ACC112 (cell line): ENCODE measurements around the gene SPACDR.
A peak's percentile ranks its signal among the peaks of the same experiment; 100 is the strongest.
"Not testable (repeated sequence)": the region's sequence is repeated elsewhere in the genome, so short reads cannot be mapped to it uniquely, and the experiment has no call there.

Experiments
- H2AFZ ChIP-seq: fragments of 200-600 bp; sonication (generic); one replicate; pipeline ENCODE4 v1.6.0; 2017; ENCODE audit warnings: antibody characterized with exemption, low read length; ENCODE audit not compliant: unreplicated experiment
- H3K27ac ChIP-seq: fragments of 200-600 bp; sonication (generic); 2 replicates; pipeline ENCODE4 v1.5.1; 2014; ENCODE audit warnings: low read depth, mild to moderate bottlenecking, antibody characterized with exemption, low read length, moderate library complexity
- H3K27me3 ChIP-seq: fragments of 200-600 bp; sonication (generic); 2 replicates; pipeline ENCODE4 v1.6.1; 2014; ENCODE audit warnings: mild to moderate bottlenecking, antibody characterized with exemption, low read length, moderate library complexity, mixed read lengths; ENCODE audit not compliant: insufficient read depth
- H3K36me3 ChIP-seq: fragments of 200-600 bp; sonication (generic); 2 replicates; pipeline ENCODE4 v1.6.1; 2016; ENCODE audit warnings: mild to moderate bottlenecking, antibody characterized with exemption, low read length, moderate library complexity, mixed read lengths; ENCODE audit not compliant: insufficient read depth
- H3K4me1 ChIP-seq: fragments of 200-600 bp; sonication (generic); one replicate; pipeline ENCODE4 v1.6.1; 2016; ENCODE audit warnings: low read length, mixed read lengths; ENCODE audit not compliant: insufficient read depth, unreplicated experiment, control insufficient read depth
- H3K4me3 ChIP-seq: fragments of 200-600 bp; sonication (generic); 2 replicates; pipeline ENCODE4 v1.5.1; 2014; ENCODE audit warnings: mild to moderate bottlenecking, low read depth, low read length
- H3K79me2 ChIP-seq: fragments of 200-600 bp; sonication (generic); one replicate; pipeline ENCODE4 v1.6.0; 2016; ENCODE audit warnings: low read length; ENCODE audit not compliant: control insufficient read depth, unreplicated experiment, insufficient read depth

SPACDR gene, protein sequence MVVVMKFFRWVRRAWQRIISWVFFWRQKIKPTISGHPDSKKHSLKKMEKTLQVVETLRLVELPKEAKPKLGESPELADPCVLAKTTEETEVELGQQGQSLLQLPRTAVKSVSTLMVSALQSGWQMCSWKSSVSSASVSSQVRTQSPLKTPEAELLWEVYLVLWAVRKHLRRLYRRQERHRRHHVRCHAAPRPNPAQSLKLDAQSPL

DNA sequence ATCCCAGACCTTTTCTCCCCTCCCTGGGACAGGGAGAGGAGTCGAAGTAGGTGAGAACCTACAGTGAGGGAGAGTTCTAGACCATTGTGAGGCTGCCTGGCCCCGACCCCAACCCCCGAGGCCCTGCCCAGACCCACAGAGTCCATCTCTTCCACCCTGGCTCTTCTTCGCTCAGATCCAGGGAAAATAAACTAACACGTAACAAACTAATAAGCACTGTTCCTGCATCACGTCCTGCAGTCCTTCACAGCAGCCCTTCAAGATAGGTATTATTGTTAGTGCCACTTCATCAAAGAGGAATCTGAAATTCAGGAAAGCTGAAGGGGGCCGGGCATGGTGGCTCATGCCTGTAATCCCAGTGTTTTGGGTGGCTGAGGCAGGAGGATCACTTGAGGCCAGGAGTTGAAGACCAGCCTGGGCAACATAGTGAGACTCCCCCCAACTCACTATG, at the start of gene SPACDR:
TSS of gene SPACDR (minus strand) at position 51 of the 451 bp plus-strand sequence. CDS start 235 bp downstream, outside the sequence.
- H3K79me2 ChIP-seq = no peaks in the 10 kb centered on the region
- no peaks in the 10 kb centered on the region for H3K36me3 ChIP-seq
- H3K4me3 ChIP-seq = no peak within 1 kb of the TSS
- H3K27ac ChIP-seq = no peak within 1 kb of the TSS
- H2AFZ ChIP-seq = no peak within 1 kb of the TSS
- peaks cover 25% of the 10 kb centered on the region for H3K4me1 ChIP-seq
- H3K27me3 ChIP-seq = no peaks in the 10 kb centered on the region

DNA sequence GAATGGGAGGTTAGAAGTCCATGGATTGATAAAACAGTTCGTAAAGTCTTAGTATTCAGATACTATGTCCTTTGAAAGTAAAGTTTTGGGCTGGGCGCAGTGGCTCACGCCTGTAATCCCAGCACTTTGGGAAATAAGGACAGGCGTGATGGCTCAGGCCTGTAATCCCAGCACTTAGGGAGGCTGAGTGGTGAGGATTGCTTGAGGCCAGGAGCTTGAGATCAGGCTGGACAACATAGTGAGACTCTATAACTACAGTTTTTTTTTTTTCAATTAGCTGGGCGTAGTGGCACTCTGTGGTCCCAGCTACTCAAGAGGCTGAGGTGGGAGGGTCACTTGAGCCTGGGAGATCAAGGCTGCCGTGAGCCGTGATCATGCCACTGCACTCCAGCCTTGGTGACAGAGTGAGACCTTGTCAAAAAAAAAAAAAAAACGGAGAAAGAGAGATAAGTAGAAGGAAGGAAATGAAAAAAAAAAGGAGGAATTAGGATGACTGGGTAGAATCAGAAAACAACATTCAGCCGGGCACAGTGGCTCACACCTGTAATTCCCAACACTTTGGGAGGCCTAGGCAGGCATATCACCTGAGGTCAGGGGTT, 49.3 kb upstream of the SPACDR start:
- peaks cover 18% of the 10 kb centered on the region for H3K4me1 ChIP-seq
- no peak overlapping the region for H3K27ac ChIP-seq
- no peaks in the 10 kb centered on the region for H3K79me2 ChIP-seq
- H3K4me3 ChIP-seq = no peak overlapping the region
- no peak overlapping the region for H2AFZ ChIP-seq
- no peaks in the 10 kb centered on the region for H3K27me3 ChIP-seq
- no peaks in the 10 kb centered on the region for H3K36me3 ChIP-seq

DNA sequence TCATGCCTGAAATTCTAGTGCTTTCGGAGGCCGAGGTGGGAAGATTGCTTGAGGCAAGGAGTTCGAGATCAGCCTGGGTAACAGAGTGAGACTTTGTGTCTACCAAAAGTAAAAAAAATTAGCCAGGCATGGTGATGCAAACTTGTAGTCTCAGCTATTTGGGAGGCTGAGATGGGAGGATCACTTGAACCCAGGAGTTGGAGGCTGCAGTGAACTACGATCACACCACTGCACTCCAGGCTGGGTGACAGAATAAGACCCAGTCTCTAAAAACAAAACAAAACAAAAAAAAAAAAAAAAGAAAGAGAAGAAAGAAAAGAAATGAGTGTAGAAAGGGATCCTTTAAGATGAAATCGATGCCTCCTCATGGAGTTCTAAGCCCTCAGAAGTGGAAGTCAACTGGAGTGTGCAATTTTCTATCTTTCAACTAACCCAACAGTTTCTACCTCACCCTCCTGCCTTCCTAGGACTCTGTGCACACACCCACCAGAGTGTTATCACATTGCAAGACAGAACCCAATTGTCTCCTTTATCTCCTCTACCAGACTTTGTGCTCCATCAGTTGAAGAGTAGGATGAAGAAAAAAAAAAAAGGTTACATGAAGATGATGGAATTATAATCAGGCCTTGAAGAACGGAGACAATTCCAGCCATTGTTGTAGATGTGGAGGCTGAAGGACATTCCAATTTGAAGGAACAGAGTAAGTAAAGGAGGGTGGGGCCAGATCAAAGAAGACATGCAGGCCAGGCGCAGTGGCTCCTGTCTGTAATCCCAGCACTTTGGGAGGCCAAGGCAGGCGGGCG, 46.6 kb upstream of the SPACDR start:
- H3K4me3 ChIP-seq = no peak overlapping the region
- no peak overlapping the region for H2AFZ ChIP-seq
- H3K4me1 ChIP-seq = peaks cover 9% of the 10 kb centered on the region
- H3K27me3 ChIP-seq = no peaks in the 10 kb centered on the region
- no peak overlapping the region for H3K27ac ChIP-seq
- no peaks in the 10 kb centered on the region for H3K79me2 ChIP-seq
- H3K36me3 ChIP-seq = no peaks in the 10 kb centered on the region

DNA sequence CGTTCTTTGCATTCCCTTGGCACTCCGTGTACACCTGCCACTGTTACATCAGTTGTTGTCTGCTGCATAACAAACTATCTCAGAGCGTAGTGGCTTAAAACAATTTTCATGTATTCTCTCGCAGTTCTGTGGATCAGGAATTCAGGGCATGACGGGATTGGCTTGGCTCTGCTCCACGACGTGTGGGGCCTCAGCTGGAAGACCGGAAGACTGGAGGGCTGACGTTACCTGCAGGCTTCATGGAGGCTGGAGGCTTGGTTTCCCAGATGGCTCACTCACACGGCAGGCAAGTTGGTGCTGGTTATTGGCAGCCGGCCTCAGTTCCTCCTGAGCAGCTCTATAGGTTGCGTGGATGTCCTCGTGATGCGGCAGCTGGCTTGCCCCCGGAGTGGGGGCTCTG, 45.2 kb upstream of the SPACDR start:
- H2AFZ ChIP-seq = no peak overlapping the region
- H3K36me3 ChIP-seq = no peaks in the 10 kb centered on the region
- H3K27me3 ChIP-seq = no peaks in the 10 kb centered on the region
- H3K4me3 ChIP-seq = no peak overlapping the region
- H3K4me1 ChIP-seq = no peaks in the 10 kb centered on the region
- no peak overlapping the region for H3K27ac ChIP-seq
- no peaks in the 10 kb centered on the region for H3K79me2 ChIP-seq

DNA sequence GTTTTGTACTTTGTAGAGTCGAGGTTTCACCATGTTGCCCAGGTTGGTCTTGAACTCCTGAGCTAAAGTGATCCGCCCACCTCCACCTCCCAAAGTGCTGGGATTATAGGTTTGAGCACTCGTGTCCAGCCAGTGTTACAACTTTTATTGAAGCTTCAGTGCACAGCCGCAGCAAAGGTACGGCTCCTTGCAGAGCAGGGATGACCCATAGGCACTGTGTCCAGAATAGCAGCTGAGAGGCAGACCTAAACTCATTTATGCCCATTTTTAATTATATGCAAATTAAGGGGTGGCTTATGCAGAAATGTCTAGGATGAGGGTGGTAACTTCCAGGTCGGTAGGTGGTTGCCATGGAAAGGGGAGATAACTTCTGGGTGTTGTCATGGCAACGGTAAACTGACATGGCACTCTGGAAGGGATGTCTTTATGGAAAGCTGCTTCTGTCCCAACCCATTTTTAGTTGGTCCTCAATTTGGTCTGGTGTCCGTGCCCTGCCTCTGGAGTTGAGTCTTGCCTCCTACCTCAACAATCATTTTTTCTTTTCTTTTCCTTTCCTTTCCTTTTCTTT, 42.4 kb upstream of the SPACDR start:
- Histone ChIP-seq H3K27ac (no peak overlapping the region), H3K4me1 (peaks cover 13% of the 10 kb centered on the region), H3K27me3 (no peaks in the 10 kb centered on the region), H2AFZ (no peak overlapping the region), H3K79me2 (no peaks in the 10 kb centered on the region), H3K36me3 (no peaks in the 10 kb centered on the region), H3K4me3 (no peak overlapping the region)

DNA sequence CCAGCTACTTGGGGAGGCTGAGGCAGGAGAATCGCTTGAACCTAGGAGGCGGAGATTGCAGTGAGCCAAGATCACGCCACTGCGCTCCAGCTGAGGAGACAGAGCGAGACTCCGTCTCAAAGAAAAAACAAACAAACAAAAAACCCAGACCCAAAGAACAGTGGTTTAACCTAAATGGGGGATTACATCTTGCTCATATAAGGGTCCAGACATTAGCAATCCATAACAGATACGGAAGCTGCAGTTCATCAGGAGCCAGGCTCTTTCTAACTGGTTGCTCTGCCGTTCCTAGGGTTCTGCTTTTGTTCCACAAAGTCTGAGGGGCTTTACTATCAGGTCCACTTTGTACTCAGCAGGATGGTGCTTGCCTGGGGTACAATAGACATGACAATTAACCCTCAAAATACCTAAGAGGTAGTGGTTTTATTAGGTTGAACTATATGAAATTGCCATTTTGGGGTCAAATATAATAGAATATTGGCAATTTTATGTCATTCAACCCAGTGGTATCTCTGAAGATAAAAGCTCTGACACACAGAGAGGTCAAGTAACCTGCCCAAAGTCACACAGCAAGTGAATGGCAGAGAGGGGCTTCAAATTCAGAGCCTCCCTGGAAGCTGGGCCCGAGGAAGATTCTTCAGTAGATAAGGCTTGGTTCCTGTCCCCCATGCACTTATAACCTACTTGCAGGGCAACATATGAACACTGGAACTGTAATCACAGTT, 41.0 kb upstream of the SPACDR start:
- no peak overlapping the region for H2AFZ ChIP-seq
- H3K4me1 ChIP-seq = peaks cover 13% of the 10 kb centered on the region
- H3K27ac ChIP-seq = no peak overlapping the region
- no peaks in the 10 kb centered on the region for H3K27me3 ChIP-seq
- H3K79me2 ChIP-seq = no peaks in the 10 kb centered on the region
- H3K4me3 ChIP-seq = no peak overlapping the region
- no peaks in the 10 kb centered on the region for H3K36me3 ChIP-seq

DNA sequence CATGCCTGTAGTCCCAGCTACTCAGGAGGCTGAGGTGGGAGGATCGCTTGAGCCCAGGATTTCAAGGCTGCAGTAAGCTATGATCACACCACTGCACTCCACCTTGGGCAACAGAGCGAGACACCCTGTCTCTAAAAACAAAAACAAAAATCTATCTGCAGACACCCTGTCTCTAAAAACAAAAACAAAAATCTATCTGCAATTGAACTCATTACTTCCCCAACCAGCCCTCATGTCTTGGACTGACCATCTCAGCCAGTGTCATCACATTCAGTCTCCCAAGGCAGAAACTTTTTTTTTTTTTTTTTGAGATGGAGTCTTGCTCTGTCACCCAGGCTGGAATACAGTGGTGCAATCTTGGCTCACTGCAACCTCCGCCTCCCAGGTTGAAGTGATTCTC, 40.0 kb upstream of the SPACDR start:
- H3K27ac ChIP-seq = not testable (repeated sequence)

DNA sequence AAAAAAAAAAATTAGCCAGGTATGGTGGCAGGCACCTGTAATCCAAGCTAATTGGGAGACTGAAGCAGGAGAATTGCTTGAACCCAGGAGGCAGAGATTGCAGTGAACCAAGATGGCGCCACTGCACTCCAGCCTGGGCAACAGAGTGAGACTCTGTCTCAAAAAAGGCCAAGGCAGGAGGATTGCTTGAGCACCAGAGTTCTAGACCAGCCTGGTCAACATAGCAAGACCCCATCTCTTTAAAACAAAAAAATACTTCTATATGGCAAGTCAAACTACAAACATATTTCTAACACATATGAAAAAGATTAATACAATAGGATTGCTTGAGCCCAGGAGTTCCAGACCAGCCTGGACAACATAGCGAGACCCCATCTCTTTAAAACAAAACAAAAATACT, 36.7 kb upstream of the SPACDR start:
- H3K27me3 ChIP-seq, H3K4me3 ChIP-seq, H3K79me2 ChIP-seq, H3K27ac ChIP-seq, H2AFZ ChIP-seq, H3K36me3 ChIP-seq: not testable (repeated sequence)
- peaks cover 13% of the 10 kb centered on the region for H3K4me1 ChIP-seq

More for the DNA sequence above, 40.0 kb upstream of the SPACDR start:
- not testable (repeated sequence) for H3K36me3 ChIP-seq, H3K79me2 ChIP-seq, H3K27me3 ChIP-seq, H3K4me3 ChIP-seq
- H3K4me1 ChIP-seq = peaks cover 13% of the 10 kb centered on the region
- H2AFZ ChIP-seq = peak overlapping the region; percentile 1

DNA sequence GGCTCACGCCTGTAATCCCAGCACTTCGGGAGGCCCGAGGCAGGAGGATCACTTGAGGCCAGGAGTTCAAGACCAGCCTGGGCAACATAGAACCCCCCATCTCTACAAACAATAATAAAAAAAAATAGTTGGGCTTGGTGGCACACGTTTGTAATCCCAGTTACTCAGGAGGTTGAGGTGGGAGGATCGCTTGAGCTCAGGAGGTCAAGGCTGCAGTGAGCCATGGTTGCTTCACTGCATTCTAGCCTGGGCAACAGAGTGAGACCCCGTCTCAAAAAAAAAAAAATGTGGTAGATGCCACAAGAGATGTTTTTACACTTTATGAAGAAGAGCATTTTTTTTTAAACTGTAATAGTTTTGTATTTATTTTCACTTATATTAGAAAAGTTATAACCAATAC, 32.4 kb upstream of the SPACDR start:
- no peak overlapping the region for H2AFZ ChIP-seq

DNA sequence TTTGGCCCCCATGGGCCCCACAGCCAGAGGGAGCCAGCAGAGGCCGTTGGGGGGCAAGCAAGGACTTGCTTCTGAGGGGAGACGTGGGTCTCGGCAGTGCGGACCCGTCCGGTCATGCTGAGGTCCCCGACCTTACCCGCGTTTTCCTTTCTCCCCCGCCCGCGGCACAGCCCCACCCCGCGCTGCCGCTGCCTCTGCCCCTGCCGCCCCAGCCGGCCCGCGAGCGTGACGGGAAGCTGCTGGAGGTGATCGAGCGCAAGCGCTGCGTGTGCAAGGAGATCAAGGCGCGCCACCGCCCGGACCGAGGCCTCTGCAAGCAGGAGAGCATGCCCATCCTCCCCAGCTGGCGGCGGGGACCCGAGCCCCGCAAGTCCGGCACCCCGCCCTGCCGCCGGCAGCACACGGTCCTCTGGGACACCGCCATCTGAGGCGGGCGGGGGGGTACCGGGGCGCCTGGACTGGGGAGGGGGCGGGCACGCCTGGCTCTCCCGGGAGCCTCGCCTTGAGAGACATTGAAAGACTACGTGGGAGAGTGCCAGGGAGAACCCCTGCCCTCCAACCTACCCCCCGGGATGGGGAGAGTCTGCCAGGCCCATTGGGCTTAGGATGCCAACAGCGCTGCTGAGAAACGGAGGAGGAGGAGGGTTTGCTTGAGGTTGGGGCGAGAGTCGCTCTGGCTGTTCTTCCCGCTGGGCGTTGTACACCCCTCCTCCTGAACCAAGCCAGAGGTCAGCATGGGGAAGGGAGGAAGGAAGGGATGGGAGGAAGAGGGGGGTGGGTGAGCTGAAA, 29.6 kb upstream of the SPACDR start:
- Histone ChIP-seq H3K36me3 (no peaks in the 10 kb centered on the region), H3K4me3 (no peak overlapping the region; the same call in 1 of the 2 replicates), H2AFZ (no peak overlapping the region), H3K4me1 (no peaks in the 10 kb centered on the region), H3K27ac (no peak overlapping the region), H3K79me2 (no peaks in the 10 kb centered on the region), H3K27me3 (no peaks in the 10 kb centered on the region)

More for the DNA sequence above, 32.4 kb upstream of the SPACDR start:
- Histone ChIP-seq H3K36me3 (no peaks in the 10 kb centered on the region), H3K4me1 (no peaks in the 10 kb centered on the region), H3K4me3 (no peak overlapping the region), H3K27ac (no peak overlapping the region), H3K79me2 (no peaks in the 10 kb centered on the region), H3K27me3 (no peaks in the 10 kb centered on the region)
